ENCODE data around the gene ACTL6B.
"Not testable (repeated sequence)": the region's sequence is repeated elsewhere in the genome, so short reads cannot be mapped to it uniquely, and the experiment has no call there.

Gene ACTL6B

GRCh38 chr7:100662194-100662776 lies 6.0 kb upstream of the ACTL6B start:
- not testable (repeated sequence) for H3K36me3 ChIP-seq (ENCODE audit: control insufficient read depth, low read depth, low read length); H3K27ac ChIP-seq (ENCODE audit: low read length); H3K4me3 ChIP-seq (ENCODE audit: low read length)

GRCh38 chr7:100654908-100655831 lies 1.1 kb downstream of the ACTL6B start:
- H3K9me3 ChIP-seq (ENCODE audit: control insufficient read depth, low read depth, low read length), result no peaks in the 10 kb centered on the region
- no peak overlapping the region for H3K27ac ChIP-seq (ENCODE audit: low read length)
- H3K36me3 ChIP-seq (ENCODE audit: control insufficient read depth, low read depth, low read length), result no peaks in the 10 kb centered on the region
- H3K4me3 ChIP-seq (ENCODE audit: low read length), result no peak overlapping the region
- H3K27me3 ChIP-seq (ENCODE audit: control insufficient read depth, insufficient read depth, low read length), result peaks cover 47% of the 10 kb centered on the region
- H3K9ac ChIP-seq (ENCODE audit: low read length), result no peak overlapping the region
- no peaks in the 10 kb centered on the region for H3K4me1 ChIP-seq (ENCODE audit: control insufficient read depth, low read depth, low read length)

More at GRCh38 chr7:100662194-100662776, 6.0 kb upstream of the ACTL6B start:
- not testable (repeated sequence) for H3K9ac ChIP-seq (ENCODE audit: low read length); H3K4me1 ChIP-seq (ENCODE audit: control insufficient read depth, low read depth, low read length); H3K9me3 ChIP-seq (ENCODE audit: control insufficient read depth, low read depth, low read length)
- peaks cover 17% of the 10 kb centered on the region for H3K27me3 ChIP-seq (ENCODE audit: control insufficient read depth, insufficient read depth, low read length)

GRCh38 chr7:100649826-100650565 lies 6.3 kb downstream of the ACTL6B start:
- Histone ChIP-seq H3K36me3 (ENCODE audit: control insufficient read depth, low read depth, low read length) (no peaks in the 10 kb centered on the region), H3K27me3 (ENCODE audit: control insufficient read depth, insufficient read depth, low read length) (peaks cover 13% of the 10 kb centered on the region), H3K9ac (ENCODE audit: low read length) (no peak overlapping the region), H3K4me3 (ENCODE audit: low read length) (no peak overlapping the region), H3K27ac (ENCODE audit: low read length) (no peak overlapping the region), H3K9me3 (ENCODE audit: control insufficient read depth, low read depth, low read length) (no peaks in the 10 kb centered on the region), H3K4me1 (ENCODE audit: control insufficient read depth, low read depth, low read length) (peaks cover 5% of the 10 kb centered on the region)

- Histone ChIP-seq H3K4me3 (ENCODE audit: low read length) (no peak overlapping the region), H3K9me3 (ENCODE audit: control insufficient read depth, low read depth, low read length) (no peaks in the 10 kb centered on the region), H3K4me1 (ENCODE audit: control insufficient read depth, low read depth, low read length) (peaks cover 3% of the 10 kb centered on the region)
Measured at GRCh38 chr7:100642534-100642907, 13.7 kb downstream of the ACTL6B start.

GRCh38 chr7:100641860-100642533 lies 14.3 kb downstream of the ACTL6B start:
- no peaks in the 10 kb centered on the region for H3K9me3 ChIP-seq (ENCODE audit: control insufficient read depth, low read depth, low read length)
- H3K36me3 ChIP-seq (ENCODE audit: control insufficient read depth, low read depth, low read length), result no peaks in the 10 kb centered on the region
- H3K27me3 ChIP-seq (ENCODE audit: control insufficient read depth, insufficient read depth, low read length), result no peaks in the 10 kb centered on the region
- no peak overlapping the region for H3K4me3 ChIP-seq (ENCODE audit: low read length)
- no peak overlapping the region for H3K9ac ChIP-seq (ENCODE audit: low read length)
- no peaks in the 10 kb centered on the region for H3K4me1 ChIP-seq (ENCODE audit: control insufficient read depth, low read depth, low read length)
- no peak overlapping the region for H3K27ac ChIP-seq (ENCODE audit: low read length)

More at GRCh38 chr7:100642534-100642907, 13.7 kb downstream of the ACTL6B start:
- H3K36me3 ChIP-seq (ENCODE audit: control insufficient read depth, low read depth, low read length), result no peaks in the 10 kb centered on the region
- H3K27ac ChIP-seq (ENCODE audit: low read length), result no peak overlapping the region
- H3K27me3 ChIP-seq (ENCODE audit: control insufficient read depth, insufficient read depth, low read length), result no peaks in the 10 kb centered on the region
- H3K9ac ChIP-seq (ENCODE audit: low read length), result no peak overlapping the region

- H3K9me3 ChIP-seq (ENCODE audit: control insufficient read depth, low read depth, low read length), result no peaks in the 10 kb centered on the region
- H3K4me1 ChIP-seq (ENCODE audit: control insufficient read depth, low read depth, low read length), result no peaks in the 10 kb centered on the region
- no peak within 1 kb of the TSS for H3K4me3 ChIP-seq (ENCODE audit: low read length)
- H3K36me3 ChIP-seq (ENCODE audit: control insufficient read depth, low read depth, low read length), result no peaks in the 10 kb centered on the region
- no peak within 1 kb of the TSS for H3K9ac ChIP-seq (ENCODE audit: low read length)
- no peak within 1 kb of the TSS for H3K27ac ChIP-seq (ENCODE audit: low read length)
- H3K27me3 ChIP-seq (ENCODE audit: control insufficient read depth, insufficient read depth, low read length), result no peaks in the 10 kb centered on the region
Measured at GRCh38 chr7:100641463-100641859, 14.8 kb downstream of the ACTL6B start, which contains the start of gene TFR2. Gene TFR2 (minus strand): TSS chr7:100641552. CDS start chr7:100641509, 43 bp downstream.

GRCh38 chr7:100640517-100641440 lies 15.5 kb downstream of the ACTL6B start:
- Histone ChIP-seq H3K4me1 (ENCODE audit: control insufficient read depth, low read depth, low read length) (no peaks in the 10 kb centered on the region), H3K27ac (ENCODE audit: low read length) (no peak overlapping the region), H3K4me3 (ENCODE audit: low read length) (no peak overlapping the region), H3K9ac (ENCODE audit: low read length) (no peak overlapping the region), H3K36me3 (ENCODE audit: control insufficient read depth, low read depth, low read length) (no peaks in the 10 kb centered on the region), H3K9me3 (ENCODE audit: control insufficient read depth, low read depth, low read length) (no peaks in the 10 kb centered on the region), H3K27me3 (ENCODE audit: control insufficient read depth, insufficient read depth, low read length) (no peaks in the 10 kb centered on the region)

GRCh38 chr7:100639995-100640516 lies 16.2 kb downstream of the ACTL6B start:
- no peaks in the 10 kb centered on the region for H3K36me3 ChIP-seq (ENCODE audit: control insufficient read depth, low read depth, low read length)
- H3K4me1 ChIP-seq (ENCODE audit: control insufficient read depth, low read depth, low read length), result no peaks in the 10 kb centered on the region
- H3K9me3 ChIP-seq (ENCODE audit: control insufficient read depth, low read depth, low read length), result no peaks in the 10 kb centered on the region
- H3K27me3 ChIP-seq (ENCODE audit: control insufficient read depth, insufficient read depth, low read length), result no peaks in the 10 kb centered on the region
- H3K9ac ChIP-seq (ENCODE audit: low read length), result no peak overlapping the region
- H3K4me3 ChIP-seq (ENCODE audit: low read length), result no peak overlapping the region
- H3K27ac ChIP-seq (ENCODE audit: low read length), result no peak overlapping the region

- no peak overlapping the region for H3K27ac ChIP-seq (ENCODE audit: low read length)
- peak overlapping the region; percentile 50 for H3K9ac ChIP-seq (ENCODE audit: low read length)
- peaks cover 19% of the 10 kb centered on the region for H3K27me3 ChIP-seq (ENCODE audit: control insufficient read depth, insufficient read depth, low read length)
Measured at GRCh38 chr7:100632951-100633717, 23.1 kb downstream of the ACTL6B start.

GRCh38 chr7:100630066-100630465 lies 26.2 kb downstream of the ACTL6B start:
- peaks cover 36% of the 10 kb centered on the region for H3K27me3 ChIP-seq (ENCODE audit: control insufficient read depth, insufficient read depth, low read length)
- no peak overlapping the region for H3K27ac ChIP-seq (ENCODE audit: low read length)
- peaks cover 3% of the 10 kb centered on the region for H3K4me1 ChIP-seq (ENCODE audit: control insufficient read depth, low read depth, low read length)
- no peak overlapping the region for H3K9ac ChIP-seq (ENCODE audit: low read length)
- H3K4me3 ChIP-seq (ENCODE audit: low read length), result no peak overlapping the region
- no peaks in the 10 kb centered on the region for H3K36me3 ChIP-seq (ENCODE audit: control insufficient read depth, low read depth, low read length)
- H3K9me3 ChIP-seq (ENCODE audit: control insufficient read depth, low read depth, low read length), result no peaks in the 10 kb centered on the region

More at GRCh38 chr7:100632951-100633717, 23.1 kb downstream of the ACTL6B start:
- Histone ChIP-seq H3K9me3 (ENCODE audit: control insufficient read depth, low read depth, low read length) (no peaks in the 10 kb centered on the region), H3K4me3 (ENCODE audit: low read length) (peak overlapping the region; percentile 62), H3K4me1 (ENCODE audit: control insufficient read depth, low read depth, low read length) (no peaks in the 10 kb centered on the region), H3K36me3 (ENCODE audit: control insufficient read depth, low read depth, low read length) (no peaks in the 10 kb centered on the region)

Data from iPS-18a (cell line).